ENCODE measurements around the gene SCARF2.
"Not testable (repeated sequence)": the region's sequence is repeated elsewhere in the genome, so short reads cannot be mapped to it uniquely, and the experiment has no call there.

SCARF2 gene

GRCh38 chr22:20425566-20426258 is 11.9 kb downstream of the SCARF2 start:
- no peak for DNase-seq

- peak; percentile 41 for DNase-seq
Measured at GRCh38 chr22:20424932-20425565, 12.6 kb downstream of the SCARF2 start.

- no peak for DNase-seq
Measured at GRCh38 chr22:20424568-20424931, 13.1 kb downstream of the SCARF2 start.

GRCh38 chr22:20423906-20424551 is 13.6 kb downstream of the SCARF2 start:
- no peak for DNase-seq

GRCh38 chr22:20423008-20423905 is 14.4 kb downstream of the SCARF2 start:
- DNase-seq, result no peak

- no peak for DNase-seq
Measured at GRCh38 chr22:20422271-20423007, 15.2 kb downstream of the SCARF2 start.

GRCh38 chr22:20421507-20421874 is 16.1 kb downstream of the SCARF2 start:
- DNase-seq, result no peak

- no peak for DNase-seq
Measured at GRCh38 chr22:20420157-20420842, 17.3 kb downstream of the SCARF2 start.

GRCh38 chr22:20419664-20419951 is 18.0 kb downstream of the SCARF2 start:
- no peak for DNase-seq

- peak; percentile 72 for DNase-seq
Measured at GRCh38 chr22:20418211-20418788, 19.3 kb downstream of the SCARF2 start.

- not testable (repeated sequence) for DNase-seq
Measured at GRCh38 chr22:20415699-20416098, 21.9 kb downstream of the SCARF2 start.

GRCh38 chr22:20415241-20415640 is 22.4 kb downstream of the SCARF2 start:
- not testable (repeated sequence) for DNase-seq

GRCh38 chr22:20414450-20414849 is 23.2 kb downstream of the SCARF2 start:
- DNase-seq, result no peak

- DNase-seq, result no peak
Measured at GRCh38 chr22:20414059-20414440, 23.6 kb downstream of the SCARF2 start.

- no peak for DNase-seq
Measured at GRCh38 chr22:20413217-20414058, 24.2 kb downstream of the SCARF2 start.

GRCh38 chr22:20412474-20413216 is 25.0 kb downstream of the SCARF2 start:
- no peak for DNase-seq

- DNase-seq, result not testable (repeated sequence)
Measured at GRCh38 chr22:20409385-20409784, 28.2 kb downstream of the SCARF2 start.

GRCh38 chr22:20408891-20409290 is 28.7 kb downstream of the SCARF2 start:
- DNase-seq, result no peak

GRCh38 chr22:20407829-20408228 is 29.8 kb downstream of the SCARF2 start:
- no peak for DNase-seq
